GM21447 (cell line): Measurements from ENCODE around the gene PACS1.

Experiments
- ATAC-seq: cut with Tn5 transposase; IDR thresholded peaks from one replicate; pipeline ENCODE4 v1.9.1; 2021; ENCODE audit not compliant: unreplicated experiment

PACS1 gene

DNA sequence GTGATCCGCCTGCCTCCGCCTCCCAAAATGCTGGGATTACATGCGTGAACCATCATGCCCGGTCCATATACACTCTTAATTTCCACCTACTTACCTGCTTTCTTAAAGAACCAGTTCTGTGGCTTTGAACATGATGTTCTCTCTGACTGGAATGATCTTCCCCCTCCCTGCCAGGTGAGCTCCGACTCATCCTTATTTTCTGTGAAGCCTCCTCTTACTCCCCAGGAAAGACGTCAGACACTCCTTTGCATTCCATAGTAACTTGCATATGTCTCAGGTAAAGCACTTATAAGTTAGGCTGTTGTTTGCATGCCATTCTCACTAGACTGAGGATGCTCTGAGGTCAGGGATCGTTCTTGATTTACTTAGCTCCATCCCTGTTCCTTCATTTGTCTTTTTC, 106.6 kb downstream of the PACS1 start:
- no peak for ATAC-seq

DNA sequence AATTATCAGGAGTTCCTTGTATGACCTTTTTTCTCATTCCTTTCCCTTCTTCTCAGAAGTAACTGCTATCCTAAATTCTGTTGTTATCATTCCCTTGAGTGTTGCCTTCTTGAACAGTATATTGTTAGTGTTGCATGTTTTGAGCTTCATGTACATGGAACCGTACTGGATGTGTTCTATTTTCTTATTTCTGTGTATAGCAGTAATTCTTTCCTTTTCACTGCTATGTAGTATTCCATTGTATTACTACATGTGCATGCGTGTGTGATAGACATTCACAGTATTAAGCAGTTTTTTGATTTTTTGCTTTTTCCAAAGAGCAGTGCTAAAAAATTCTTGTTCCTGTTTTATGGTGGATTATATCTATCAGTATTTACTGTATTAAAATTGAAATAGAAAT, 108.1 kb downstream of the PACS1 start:
- no peak for ATAC-seq

DNA sequence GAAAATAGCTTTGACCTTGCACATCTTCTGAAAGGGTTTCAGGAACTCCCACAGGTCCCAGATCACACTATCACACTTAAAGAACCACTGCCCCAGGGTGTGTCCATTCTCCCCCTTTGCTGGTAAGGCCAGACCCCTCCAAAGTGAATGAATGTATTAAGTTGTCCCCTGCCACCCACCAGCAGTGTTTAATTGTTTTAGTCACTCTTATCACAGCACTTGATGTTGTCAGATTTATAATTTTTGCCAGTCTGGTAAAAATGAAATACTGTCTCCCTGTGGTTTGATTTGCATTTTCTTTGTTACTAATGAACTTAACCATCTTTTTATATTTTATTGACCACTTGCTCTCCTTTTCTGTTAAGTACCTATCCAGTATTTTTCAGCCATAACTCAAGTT, 108.8 kb downstream of the PACS1 start:
- ATAC-seq: no peak

GRCh38 chr11:66181632-66182315, 111.7 kb downstream of the PACS1 start:
- no peak for ATAC-seq

DNA sequence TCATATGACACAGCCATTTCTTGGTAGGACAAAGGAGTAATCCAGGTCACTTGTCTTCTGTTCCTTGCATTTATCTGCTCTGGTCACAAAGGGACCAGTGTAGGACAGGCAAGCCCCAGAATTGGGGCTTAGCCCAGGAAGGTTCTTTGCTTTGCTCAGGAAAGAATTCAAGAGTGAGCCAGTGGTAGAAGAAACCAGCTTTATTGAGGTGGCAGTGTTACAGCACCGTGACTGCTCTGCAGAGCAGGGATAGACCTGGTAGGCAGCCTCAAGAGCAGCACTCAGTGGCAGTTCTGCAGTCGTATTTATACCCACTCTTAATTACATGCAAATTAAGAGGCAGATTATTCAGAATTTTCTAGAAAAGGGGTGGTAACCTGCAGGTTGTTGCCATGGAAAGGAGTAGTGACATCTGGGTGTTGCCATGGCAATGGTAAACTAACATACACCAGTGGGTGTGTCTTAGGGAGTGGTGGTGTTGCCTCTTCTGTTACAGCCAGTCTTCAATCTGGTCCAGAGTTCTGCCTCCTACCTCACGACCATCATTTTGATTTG, 113.5 kb downstream of the PACS1 start:
- no peak for ATAC-seq

DNA sequence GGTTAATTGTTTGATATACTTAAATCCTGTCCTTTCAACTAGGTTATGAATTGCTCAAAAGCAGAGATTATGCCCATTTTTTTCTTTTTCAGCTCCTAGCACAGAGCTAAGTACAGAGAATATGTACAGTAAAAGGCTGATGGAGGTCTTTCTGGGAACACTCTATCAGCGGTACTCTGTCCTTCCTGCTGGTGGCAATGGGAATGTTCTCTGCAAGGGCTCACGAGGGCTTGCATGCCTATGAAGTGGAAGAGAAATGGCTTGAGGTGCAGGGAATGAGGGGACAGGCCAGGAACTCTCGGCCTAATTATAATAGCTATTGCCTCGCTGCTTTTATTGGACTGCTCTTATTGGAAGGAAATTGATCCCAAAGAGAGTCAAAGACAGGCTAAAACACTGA, 114.7 kb downstream of the PACS1 start:
- no peak for ATAC-seq

DNA sequence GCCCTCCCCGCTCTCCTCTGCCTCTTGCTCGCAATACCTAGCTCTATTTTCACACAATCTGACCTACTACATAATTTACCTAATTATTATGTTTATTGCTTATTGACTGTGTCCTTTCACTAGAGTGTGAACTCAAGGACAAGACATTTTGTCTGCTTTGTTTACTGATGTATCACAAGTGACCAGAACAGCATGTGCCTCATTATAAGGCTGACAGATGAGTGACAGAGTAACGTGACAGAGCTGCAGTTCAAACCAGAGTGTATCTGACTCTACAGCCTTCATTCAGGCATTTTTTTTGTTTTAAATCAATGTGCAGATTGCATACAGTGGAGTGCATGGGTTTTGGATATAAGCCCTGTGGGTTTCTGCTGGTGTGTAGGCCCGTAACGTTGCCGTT, 116.4 kb downstream of the PACS1 start:
- ATAC-seq: no peak

- ATAC-seq: no peak
Observed at GRCh38 chr11:66187453-66187852, 117.4 kb downstream of the PACS1 start.

GRCh38 chr11:66188580-66188979, 118.5 kb downstream of the PACS1 start:
- no peak for ATAC-seq

DNA sequence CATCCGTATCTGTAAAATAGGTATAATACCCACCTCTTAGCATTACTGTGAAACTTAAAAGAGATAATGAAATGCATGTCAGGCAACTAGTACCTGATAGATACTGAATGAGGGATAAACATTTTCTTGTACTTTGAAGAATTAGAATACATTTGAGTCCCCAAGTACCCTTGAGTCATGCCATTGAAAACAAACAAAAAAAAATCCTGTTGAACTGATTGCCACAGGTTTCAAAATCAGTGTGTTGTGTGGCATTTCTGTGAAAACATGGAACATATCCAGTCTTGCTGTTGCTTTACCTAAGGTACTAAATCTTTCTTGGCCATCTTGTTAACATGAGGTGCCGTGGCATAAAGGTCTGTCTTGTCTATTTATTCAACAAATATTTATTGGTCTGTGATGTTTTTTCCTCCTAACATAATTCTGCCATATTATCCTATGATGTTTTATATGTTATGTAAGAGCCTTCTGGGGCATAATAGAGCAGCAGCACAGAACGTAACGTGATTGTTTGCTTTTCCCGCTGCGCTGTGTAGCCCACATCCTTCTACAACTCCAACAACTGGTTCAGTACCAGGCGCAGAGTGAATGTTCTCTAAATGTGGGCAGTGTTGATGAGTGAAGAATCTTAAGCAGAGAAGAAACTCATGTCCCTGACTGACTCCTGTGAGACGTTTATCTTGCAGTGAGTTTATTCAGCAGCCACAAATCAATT, 119.1 kb downstream of the PACS1 start:
- ATAC-seq: no peak

DNA sequence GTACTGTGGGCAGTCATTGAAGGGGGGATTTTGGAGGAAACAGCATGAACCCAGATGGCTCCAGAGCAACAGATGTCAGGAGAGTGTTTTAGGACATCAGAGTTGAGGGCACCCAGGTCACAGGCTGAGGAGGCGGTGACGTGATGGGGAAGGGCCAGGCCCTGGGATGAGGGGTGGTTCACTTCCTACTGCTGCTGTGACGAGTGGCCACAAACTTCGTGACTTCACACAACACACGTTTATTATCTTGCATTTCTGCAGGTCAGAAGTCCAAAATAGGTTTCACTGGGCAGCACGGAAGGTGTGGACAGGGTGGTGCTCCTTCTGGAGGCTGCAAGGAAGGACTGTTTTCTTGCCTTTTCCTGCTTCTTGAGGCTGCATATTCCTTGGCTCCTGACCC, 120.7 kb downstream of the PACS1 start:
- ATAC-seq: no peak

DNA sequence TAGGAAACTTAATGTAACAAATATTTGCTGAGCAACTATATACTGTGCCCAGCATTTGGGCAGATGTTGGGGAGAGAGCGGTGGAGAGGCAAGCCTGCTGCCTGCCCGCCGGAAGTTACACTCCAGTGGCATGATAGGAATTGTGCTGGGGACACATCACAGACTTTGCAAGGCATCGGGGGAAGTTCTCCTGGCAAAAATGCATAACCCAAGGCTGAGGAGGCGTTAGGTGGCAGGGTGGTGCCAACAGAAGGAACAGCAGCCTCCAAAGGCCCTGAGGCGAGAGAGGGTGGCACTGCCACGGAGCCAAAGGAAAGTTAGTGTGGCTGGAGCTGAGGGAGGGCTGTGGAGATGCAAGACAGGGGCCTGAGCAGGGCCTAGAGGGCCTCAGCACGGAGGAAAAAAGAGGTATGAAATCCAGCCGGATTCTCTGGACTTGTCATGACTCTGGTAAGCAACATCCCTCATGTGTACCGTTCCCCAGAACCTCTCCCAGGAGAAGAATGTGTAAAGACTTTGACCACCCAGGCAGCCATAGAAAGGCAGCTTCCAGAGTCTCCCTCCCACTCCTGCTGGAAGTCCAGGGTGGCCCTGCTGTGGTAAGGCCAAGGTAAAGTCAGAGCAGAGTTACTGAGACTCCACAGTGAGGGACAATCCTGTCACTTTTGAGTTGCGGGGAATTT, 122.2 kb downstream of the PACS1 start:
- no peak for ATAC-seq

DNA sequence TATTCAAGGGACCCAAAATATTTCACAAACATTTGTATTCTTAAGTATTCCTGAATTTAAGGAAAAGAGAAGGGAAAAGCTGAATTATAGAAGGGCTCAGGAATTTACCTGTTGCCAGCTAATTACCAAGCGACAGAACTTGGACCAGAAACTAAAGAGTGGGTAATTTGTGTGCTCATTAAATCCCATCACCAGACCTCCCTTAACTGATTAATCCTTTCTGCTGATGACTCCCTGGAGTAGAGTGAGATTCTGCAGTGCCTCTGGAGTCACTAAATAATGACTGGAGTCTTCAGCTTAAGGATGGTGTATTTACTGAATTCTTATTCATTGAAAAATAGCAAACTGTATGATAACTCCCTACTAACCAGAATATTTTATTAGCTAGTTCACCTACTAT, 124.3 kb downstream of the PACS1 start:
- no peak for ATAC-seq

- no peak for ATAC-seq
Observed at GRCh38 chr11:66195867-66196266, 125.8 kb downstream of the PACS1 start.

DNA sequence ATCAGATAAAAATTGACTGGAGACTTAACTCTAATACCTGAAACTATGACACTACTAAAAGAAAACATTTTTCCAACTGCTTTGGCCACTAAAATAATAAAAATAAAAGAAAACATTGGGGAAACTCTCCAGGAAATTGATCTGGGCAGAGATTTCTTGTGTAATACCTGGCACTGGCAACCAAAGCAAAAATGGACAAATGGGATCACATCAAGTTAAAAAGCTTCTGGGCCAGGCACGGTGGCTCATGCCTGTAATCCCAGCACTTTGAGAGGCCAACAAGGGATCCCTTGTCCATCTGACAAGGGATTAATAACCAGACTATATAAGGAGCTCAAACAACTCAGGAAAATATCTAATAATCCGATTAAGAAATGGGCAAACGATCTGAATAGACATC, 133.8 kb downstream of the PACS1 start:
- ATAC-seq: no peak

GRCh38 chr11:66204412-66204811, 134.3 kb downstream of the PACS1 start:
- no peak for ATAC-seq

DNA sequence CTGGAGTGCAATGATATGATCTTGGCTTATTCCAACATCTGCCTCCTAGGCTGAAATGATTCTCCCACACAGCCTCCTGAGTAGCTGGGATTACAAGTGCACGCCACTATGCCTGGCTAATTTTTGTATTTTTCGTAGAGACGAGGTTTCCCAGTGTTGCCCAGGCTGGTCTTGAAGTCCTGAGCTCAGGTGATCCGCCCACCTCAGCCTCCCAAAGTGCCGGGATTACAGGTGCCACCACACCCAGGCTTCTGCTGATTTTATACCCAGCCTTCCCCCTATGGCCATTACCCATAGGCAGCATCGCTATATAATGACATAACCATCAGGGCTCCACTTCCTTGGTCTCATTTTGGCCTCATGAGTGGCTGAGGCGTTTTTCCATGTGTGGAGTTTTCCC, 137.7 kb downstream of the PACS1 start:
- ATAC-seq: no peak

DNA sequence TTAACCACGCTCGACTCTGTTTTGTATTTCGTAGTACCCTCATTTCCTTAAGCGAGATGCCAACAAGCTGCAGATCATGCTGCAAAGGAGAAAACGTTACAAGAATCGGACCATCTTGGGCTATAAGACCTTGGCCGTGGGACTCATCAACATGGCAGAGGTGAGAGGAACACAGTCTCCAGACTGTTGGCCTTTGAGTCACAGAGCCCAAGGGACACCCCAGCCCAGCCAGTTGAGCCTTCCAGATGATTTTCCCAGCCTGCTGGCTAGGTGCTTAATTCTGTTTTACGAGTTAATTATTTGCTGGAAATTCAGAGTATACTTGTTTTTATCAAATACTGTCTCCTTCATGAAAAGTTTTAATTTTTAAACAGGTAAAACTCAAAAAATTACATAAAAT, 141.0 kb downstream of the PACS1 start:
- ATAC-seq: no peak

DNA sequence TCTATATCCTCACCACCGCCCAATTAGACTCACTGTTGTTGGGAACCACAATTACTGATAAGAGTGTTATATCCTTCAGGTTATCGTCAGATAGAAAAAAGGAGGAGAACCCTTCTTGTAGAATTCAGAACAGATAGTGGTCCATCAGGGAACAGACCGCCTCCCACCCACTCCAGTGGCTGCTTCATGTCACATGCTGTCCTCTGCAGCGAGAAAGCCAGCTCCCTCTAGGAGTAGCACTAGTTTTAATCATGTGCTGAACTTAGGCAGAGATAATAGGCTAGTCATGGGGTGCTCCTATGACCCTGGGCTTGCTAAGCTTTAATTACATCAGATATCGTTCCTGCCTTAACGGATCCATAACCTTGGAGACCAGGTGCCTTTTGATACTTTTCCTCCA, 146.8 kb downstream of the PACS1 start:
- ATAC-seq: no peak

DNA sequence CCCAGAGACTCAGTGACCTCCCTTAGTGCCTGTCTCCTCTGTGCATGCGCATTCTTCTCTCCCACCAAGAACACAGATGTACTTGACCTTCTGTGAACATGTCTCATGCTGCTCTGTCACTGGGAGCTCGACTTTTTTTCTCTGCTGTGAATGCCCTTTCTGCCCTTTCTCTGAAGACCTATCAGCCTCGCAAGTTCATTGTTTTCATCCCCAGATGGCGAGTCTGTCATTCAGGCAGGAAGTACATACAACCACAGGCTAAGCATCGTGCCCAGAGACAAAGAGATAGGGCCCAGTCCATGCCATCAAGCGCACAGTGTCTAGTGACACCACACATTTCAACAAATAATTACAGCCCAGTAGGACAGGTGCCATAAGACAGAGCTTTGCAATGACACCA, 148.0 kb downstream of the PACS1 start:
- ATAC-seq: no peak

- ATAC-seq: no peak
Observed at GRCh38 chr11:66218846-66219620, 149.0 kb downstream of the PACS1 start.
